HepG2 (cell line): ENCODE measurements around the gene CLIC4. TPM values are rescaled to one million over a fixed set of nuclear protein-coding genes. Genes with fewer than 3 reads are reported as not detected.
A peak's percentile ranks its signal among the peaks of the same experiment; 100 is the strongest.

Experiments used
- CCAR2 ChIP-seq: fragments of 200-400 bp; formaldehyde crosslinking; optimal IDR thresholded peaks from 2 replicates; pipeline ENCODE3; 2018; ENCODE audit warnings: low read depth, mild to moderate bottlenecking, low read length, moderate library complexity
- HDAC2 ChIP-seq: sonication (generic); formaldehyde crosslinking; IDR thresholded peaks from 2 replicates; pipeline ENCODE4 v1.4.0; 2020; ENCODE audit warnings: missing genetic modification reagents
- HDAC6 ChIP-seq: fragments of 200-600 bp; sonication (generic); IDR thresholded peaks from 2 replicates; pipeline ENCODE4 v1.7.0; 2017; ENCODE audit warnings: mild to moderate bottlenecking, antibody characterized with exemption, low read length, low read depth
- IKZF1 ChIP-seq: fragments of 450-650 bp; IDR thresholded peaks from 2 replicates; pipeline ENCODE4 v1.7.1; 2016
- IKZF5 ChIP-seq: IDR thresholded peaks from 2 replicates; pipeline ENCODE4 v1.6.1; 2018; ENCODE audit warnings: missing genetic modification reagents, mild to moderate bottlenecking, missing compliant biosample characterization
- KAT7 ChIP-seq: IDR thresholded peaks from 2 replicates; pipeline ENCODE4 v1.6.1; 2018; ENCODE audit warnings: borderline replicate concordance, missing compliant biosample characterization
- LRRFIP1 ChIP-seq: sonication (generic); formaldehyde crosslinking; conservative IDR thresholded peaks from 2 replicates; pipeline ENCODE4 v1.4.0; 2020; ENCODE audit warnings: missing genetic modification reagents
- NR1H2 ChIP-seq: sonication (generic); formaldehyde crosslinking; IDR thresholded peaks from 2 replicates; pipeline ENCODE4 v1.8.1; 2022; ENCODE audit warnings: low read depth, missing genetic modification reagents, borderline replicate concordance
- SMARCE1 ChIP-seq: fragments of 450-650 bp; IDR thresholded peaks from 2 replicates; pipeline ENCODE4 v1.6.1; 2017; ENCODE audit warnings: borderline replicate concordance
- TFE3 ChIP-seq: IDR thresholded peaks from 2 replicates; pipeline ENCODE4 v1.6.1; 2016
- ZBTB10 ChIP-seq: sonication (generic); formaldehyde crosslinking; IDR thresholded peaks from 2 replicates; pipeline ENCODE4 v1.4.0; 2020; ENCODE audit warnings: missing genetic modification reagents, borderline replicate concordance
- ZNF101 ChIP-seq: sonication (generic); formaldehyde crosslinking; IDR thresholded peaks from 2 replicates; pipeline ENCODE4 v1.4.0; 2020; ENCODE audit warnings: mild to moderate bottlenecking, low read depth, missing genetic modification reagents, borderline replicate concordance
- ZNF138 ChIP-seq: sonication (generic); formaldehyde crosslinking; IDR thresholded peaks from 2 replicates; pipeline ENCODE4 v1.5.0; 2020; ENCODE audit warnings: mild to moderate bottlenecking, low read depth, missing genetic modification reagents
- ZNF225 ChIP-seq: sonication (generic); formaldehyde crosslinking; IDR thresholded peaks from 2 replicates; pipeline ENCODE4 v1.4.0; 2020; ENCODE audit warnings: mild to moderate bottlenecking, missing genetic modification reagents
- ZNF343 ChIP-seq: sonication (generic); formaldehyde crosslinking; IDR thresholded peaks from 2 replicates; pipeline ENCODE4 v1.4.0; 2020; ENCODE audit warnings: mild to moderate bottlenecking, missing genetic modification reagents
- ZNF512B ChIP-seq: sonication (generic); formaldehyde crosslinking; IDR thresholded peaks from 2 replicates; pipeline ENCODE4 v1.5.1; 2020; ENCODE audit warnings: missing genetic modification reagents, mild to moderate bottlenecking, borderline replicate concordance
- ZNF749 ChIP-seq: sonication (generic); formaldehyde crosslinking; IDR thresholded peaks from 2 replicates; pipeline ENCODE4 v1.8.0; 2022; ENCODE audit warnings: mild to moderate bottlenecking, missing genetic modification reagents, moderate library complexity, borderline replicate concordance
- ZSCAN31 ChIP-seq: sonication (generic); formaldehyde crosslinking; IDR thresholded peaks from 2 replicates; pipeline ENCODE4 v1.5.0; 2020; ENCODE audit warnings: low read depth, mild to moderate bottlenecking, missing genetic modification reagents
- polyA plus RNA-seq, 8 experiments: library from polyadenylated mRNA; depleted of rRNA in 3 of 8; stranded (reverse) in 7 of 8; unstranded in 1 of 8; fragments of >200 nt; fragmentation: Illumina TruSeq in 4 of 8; extraction: Trizol in 4 of 8; gene quantifications; 2 replicates each; pipeline versions ENCODE4 v1.2.1 to v1.2.3, GENCODE V29; 2011 to 2016; ENCODE audit warnings: low read depth in 4 of 8, missing spikeins in 1 of 8, mixed read lengths in 1 of 8; ENCODE audit not compliant: insufficient read depth in 1 of 8
- total RNA-seq, 5 experiments: library from RNA; depleted of rRNA; stranded (reverse); fragments of >200 nt; fragmentation: Illumina TruSeq; extraction: Trizol; gene quantifications; 2 replicates each; pipeline ENCODE4 v1.2.3, GENCODE V29; 2016; ENCODE audit warnings: low read depth in 1 of 5

The CLIC4 gene
- total and polyA plus RNA-seq, 2 of the 13 experiments (the other 11 are each of a cell fraction or from before 2014, with no cell fraction given), result 23.3 to 77.4 TPM

- peak; percentile 98 for TF ChIP-seq ZSCAN31
- peak; percentile 90; the same call in 1 of the 2 replicates for TF ChIP-seq KAT7 (CRISPR knock-in tag)
- TF ChIP-seq IKZF5 (CRISPR knock-in tag), result peak; percentile 43
- 0 out of 2 replicates have a peak, but pooled peaks have one; percentile 77 for TF ChIP-seq ZNF138 (CRISPR knock-in tag)
- no peak for TF ChIP-seq LRRFIP1 (CRISPR knock-in tag)
- TF ChIP-seq ZBTB10, result peak; percentile 87; the same call in 1 of the 2 replicates
- no peak for TF ChIP-seq ZNF225 (CRISPR knock-in tag)
- no peak for TF ChIP-seq TFE3 (CRISPR knock-in tag)
- no peak for TF ChIP-seq ZNF512B
- no peak for TF ChIP-seq CCAR2
- no peak; the same call in 1 of the 2 replicates for TF ChIP-seq HDAC2
- TF ChIP-seq NR1H2 (CRISPR knock-in tag), result no peak
- TF ChIP-seq SMARCE1, result no peak
- TF ChIP-seq IKZF1, result no peak
- no peak for TF ChIP-seq HDAC6
- TF ChIP-seq ZNF101, result no peak
- TF ChIP-seq ZNF343, result no peak
- TF ChIP-seq ZNF749 (CRISPR knock-in tag), result 0 out of 2 replicates have a peak, but pooled peaks have one; percentile 89
These were observed at the start of gene CLIC4 (continued) for GRCh38 chr1:24744911-24745710.
